ENCODE data around the gene RNF180.

- no peak for TF ChIP-seq POLR2AphosphoS5 (IDR thresholded peaks at IDR 0.05; ENCODE audit: borderline replicate concordance, low read depth, low read length)
- no peak for TF ChIP-seq FOXP2 (optimal IDR thresholded peaks at IDR 0.05; ENCODE audit: control extremely low read depth, extremely low read length, insufficient read depth)
- TF ChIP-seq EZH2 (IDR thresholded peaks at IDR 0.05) = no peak
Measured at GRCh38 chr5:64166201-64166959, 737 bp downstream of the RNF180 start.
